ENCODE measurements around the gene RASAL2. TPM values are rescaled to one million over a fixed set of nuclear protein-coding genes. Genes with fewer than 3 reads are reported as not detected.

The RASAL2 gene
- total RNA-seq, 1 donor from 2014 or later, result 12.4 TPM

DNA sequence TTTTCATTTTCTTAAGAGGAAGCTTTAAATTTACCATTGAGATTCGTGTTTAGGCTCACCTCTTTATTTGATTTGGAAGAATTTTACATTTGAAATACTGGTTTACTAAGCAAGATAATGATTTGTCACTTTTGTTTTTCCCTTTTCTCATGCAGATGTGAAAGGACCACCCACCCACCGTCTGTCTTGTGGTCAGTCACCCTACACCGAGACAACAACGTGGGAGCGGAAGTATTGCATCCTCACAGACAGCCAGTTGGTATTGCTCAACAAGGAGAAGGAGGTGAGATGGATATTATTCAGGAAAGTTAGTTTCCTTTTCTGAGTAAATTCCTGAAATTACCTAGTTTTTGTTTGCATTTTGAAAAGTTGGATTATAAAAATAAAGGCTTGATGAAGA lies 189.5 kb downstream of the RASAL2 start:
- H3K4me3 ChIP-seq (ENCODE audit: low read depth, low read length), result no peak overlapping the region
- DNase-seq (ENCODE audit: low read depth), result peak; percentile 76
- H3K27me3 ChIP-seq (ENCODE audit: control insufficient read depth, insufficient read depth, low read length), result no peaks in the 10 kb centered on the region
- FAIRE-seq, result no peak
- TF ChIP-seq, protein P1, sequence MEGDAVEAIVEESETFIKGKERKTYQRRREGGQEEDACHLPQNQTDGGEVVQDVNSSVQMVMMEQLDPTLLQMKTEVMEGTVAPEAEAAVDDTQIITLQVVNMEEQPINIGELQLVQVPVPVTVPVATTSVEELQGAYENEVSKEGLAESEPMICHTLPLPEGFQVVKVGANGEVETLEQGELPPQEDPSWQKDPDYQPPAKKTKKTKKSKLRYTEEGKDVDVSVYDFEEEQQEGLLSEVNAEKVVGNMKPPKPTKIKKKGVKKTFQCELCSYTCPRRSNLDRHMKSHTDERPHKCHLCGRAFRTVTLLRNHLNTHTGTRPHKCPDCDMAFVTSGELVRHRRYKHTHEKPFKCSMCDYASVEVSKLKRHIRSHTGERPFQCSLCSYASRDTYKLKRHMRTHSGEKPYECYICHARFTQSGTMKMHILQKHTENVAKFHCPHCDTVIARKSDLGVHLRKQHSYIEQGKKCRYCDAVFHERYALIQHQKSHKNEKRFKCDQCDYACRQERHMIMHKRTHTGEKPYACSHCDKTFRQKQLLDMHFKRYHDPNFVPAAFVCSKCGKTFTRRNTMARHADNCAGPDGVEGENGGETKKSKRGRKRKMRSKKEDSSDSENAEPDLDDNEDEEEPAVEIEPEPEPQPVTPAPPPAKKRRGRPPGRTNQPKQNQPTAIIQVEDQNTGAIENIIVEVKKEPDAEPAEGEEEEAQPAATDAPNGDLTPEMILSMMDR (IDR thresholded peaks at IDR 0.05; ENCODE audit: insufficient read depth, low read length, severe bottlenecking), result no peak
- peaks cover 3% of the 10 kb centered on the region for H3K36me3 ChIP-seq (ENCODE audit: control insufficient read depth, insufficient read depth, low read length)

DNA sequence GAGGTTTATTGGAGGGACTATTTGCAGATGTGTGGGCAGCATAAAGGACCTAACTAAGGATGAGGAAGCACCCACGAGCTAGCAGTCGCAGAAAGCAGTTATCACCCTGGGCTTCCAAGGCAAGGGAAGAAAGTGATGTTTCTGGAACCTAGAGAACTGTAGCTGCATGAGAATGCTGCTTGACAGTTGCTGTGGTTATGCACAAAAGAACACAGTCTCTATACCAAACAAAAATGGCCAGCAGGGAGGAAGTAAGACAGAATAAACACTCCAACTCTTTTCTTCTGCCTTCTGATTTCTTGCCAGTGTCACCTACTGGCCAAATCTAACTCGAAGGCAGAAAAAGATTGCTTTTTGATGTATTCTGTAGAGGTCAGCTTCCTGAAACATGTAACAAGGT lies 190.2 kb downstream of the RASAL2 start:
- Histone ChIP-seq H3K4me3 (ENCODE audit: low read depth, low read length) (no peak overlapping the region), H3K27me3 (ENCODE audit: control insufficient read depth, insufficient read depth, low read length) (no peaks in the 10 kb centered on the region), H3K36me3 (ENCODE audit: control insufficient read depth, insufficient read depth, low read length) (peaks cover 3% of the 10 kb centered on the region)
- DNase-seq (ENCODE audit: low read depth) (no peak), FAIRE-seq (no peak)
- TF ChIP-seq, protein P1 (IDR thresholded peaks at IDR 0.05; ENCODE audit: insufficient read depth, low read length, severe bottlenecking), result no peak

DNA sequence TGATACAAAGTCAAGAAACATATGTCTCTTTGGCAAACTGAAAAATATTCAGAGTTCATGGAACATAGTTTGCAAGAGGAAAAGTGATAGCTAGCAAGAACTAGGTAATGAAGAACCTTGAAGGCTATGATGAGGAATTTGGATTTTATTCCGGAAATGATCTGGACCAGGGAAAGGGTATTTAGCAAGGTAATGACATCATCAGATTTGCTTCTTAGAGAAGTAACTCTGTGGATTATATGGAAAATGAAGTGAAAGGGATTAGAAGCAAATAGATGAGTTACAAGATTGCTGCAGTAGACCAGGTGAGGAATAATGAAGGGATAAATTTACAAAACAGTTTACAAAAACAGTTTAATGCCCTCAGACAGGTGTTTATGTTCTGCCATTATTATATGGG lies 197.3 kb downstream of the RASAL2 start:
- no peaks in the 10 kb centered on the region for H3K27me3 ChIP-seq (ENCODE audit: control insufficient read depth, insufficient read depth, low read length)
- TF ChIP-seq, protein P1 (IDR thresholded peaks at IDR 0.05; ENCODE audit: insufficient read depth, low read length, severe bottlenecking), result no peak
- FAIRE-seq (no peak), DNase-seq (ENCODE audit: low read depth) (no peak)
- H3K36me3 ChIP-seq (ENCODE audit: control insufficient read depth, insufficient read depth, low read length), result no peaks in the 10 kb centered on the region
- H3K4me3 ChIP-seq (ENCODE audit: low read depth, low read length), result no peak overlapping the region

DNA sequence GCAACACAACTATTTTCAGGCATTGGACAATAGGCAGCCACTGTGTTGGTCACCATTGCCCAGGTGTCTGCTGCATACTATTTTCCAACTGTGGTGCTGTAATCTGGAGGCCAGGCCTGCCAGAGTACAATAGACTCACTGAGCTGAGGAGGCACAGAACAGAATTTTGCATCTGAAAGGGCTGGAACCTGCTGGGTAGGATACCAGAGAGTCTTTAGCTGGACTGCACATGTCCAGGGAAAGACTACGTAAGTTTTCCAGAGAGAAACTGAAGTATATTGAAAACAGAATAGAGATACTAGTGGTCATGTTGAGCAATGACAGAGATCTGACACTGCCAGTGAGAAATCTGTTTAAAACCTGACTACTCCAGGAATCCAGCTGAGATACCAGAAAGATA lies 200.8 kb downstream of the RASAL2 start:
- FAIRE-seq (peak; percentile 23), DNase-seq (ENCODE audit: low read depth) (peak; percentile 38)
- no peaks in the 10 kb centered on the region for H3K36me3 ChIP-seq (ENCODE audit: control insufficient read depth, insufficient read depth, low read length)
- H3K4me3 ChIP-seq (ENCODE audit: low read depth, low read length), result no peak overlapping the region
- TF ChIP-seq, protein P1 (IDR thresholded peaks at IDR 0.05; ENCODE audit: insufficient read depth, low read length, severe bottlenecking), result no peak
- H3K27me3 ChIP-seq (ENCODE audit: control insufficient read depth, insufficient read depth, low read length), result no peaks in the 10 kb centered on the region

DNA sequence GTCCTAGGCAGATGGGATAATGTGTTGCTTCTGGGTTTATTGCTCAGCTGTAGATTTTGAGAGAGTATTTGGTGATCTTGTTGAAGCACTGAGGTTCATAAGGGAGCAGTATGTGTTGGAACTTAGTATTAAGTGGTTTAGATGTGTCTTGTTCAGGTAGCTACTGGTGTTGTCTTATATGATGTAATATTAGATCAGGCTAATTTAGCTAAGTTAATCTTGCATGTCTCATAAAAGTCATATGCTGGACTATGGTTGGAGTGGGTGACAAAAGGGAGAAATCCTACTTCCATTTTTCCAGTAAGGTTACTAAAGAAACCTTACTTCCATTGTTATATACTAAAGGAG lies 206.4 kb downstream of the RASAL2 start:
- FAIRE-seq (no peak), DNase-seq (ENCODE audit: low read depth) (no peak)
- TF ChIP-seq, protein P1 (IDR thresholded peaks at IDR 0.05; ENCODE audit: insufficient read depth, low read length, severe bottlenecking), result no peak
- H3K4me3 ChIP-seq (ENCODE audit: low read depth, low read length), result no peak overlapping the region
- H3K27me3 ChIP-seq (ENCODE audit: control insufficient read depth, insufficient read depth, low read length), result no peaks in the 10 kb centered on the region
- no peaks in the 10 kb centered on the region for H3K36me3 ChIP-seq (ENCODE audit: control insufficient read depth, insufficient read depth, low read length)

DNA sequence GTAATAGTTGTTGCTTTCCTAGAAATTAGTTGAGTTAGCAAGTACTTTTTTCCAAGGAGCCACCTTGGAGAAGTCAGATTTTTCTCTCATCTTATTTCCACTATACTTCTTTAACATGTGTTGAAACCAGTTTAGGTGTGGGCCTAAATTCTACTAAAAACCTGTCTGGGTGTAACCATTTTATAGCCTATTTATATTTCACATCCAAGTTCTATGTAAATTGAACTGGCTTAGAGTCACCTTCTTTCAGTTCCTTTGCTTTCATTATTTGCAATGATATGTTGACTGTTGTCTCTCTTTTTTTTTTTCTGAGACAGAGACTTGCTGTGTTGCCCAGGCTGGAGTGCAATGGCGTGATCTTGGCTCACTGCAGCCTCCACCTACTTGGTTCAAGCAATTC lies 207.2 kb downstream of the RASAL2 start:
- TF ChIP-seq, protein P1 (IDR thresholded peaks at IDR 0.05; ENCODE audit: insufficient read depth, low read length, severe bottlenecking), result no peak
- no peaks in the 10 kb centered on the region for H3K36me3 ChIP-seq (ENCODE audit: control insufficient read depth, insufficient read depth, low read length)
- FAIRE-seq (no peak), DNase-seq (ENCODE audit: low read depth) (no peak)
- H3K27me3 ChIP-seq (ENCODE audit: control insufficient read depth, insufficient read depth, low read length), result no peaks in the 10 kb centered on the region
- no peak overlapping the region for H3K4me3 ChIP-seq (ENCODE audit: low read depth, low read length)
